PC-3 (cell line): ENCODE data around the gene GPR146.

Source experiments
- CTCF ChIP-seq: fragments of 300-600 bp; sonication (generic); conservative IDR thresholded peaks from 2 replicates; pipeline ENCODE4 v1.5.1; 2017; ENCODE audit warnings: antibody characterized with exemption, low read depth, mild to moderate bottlenecking, low read length
- EZH2 ChIP-seq: fragments of 300-600 bp; sonication (generic); IDR thresholded peaks from one replicate; pipeline ENCODE4 v1.6.1; 2017; ENCODE audit warnings: antibody characterized with exemption, mild to moderate bottlenecking, low read length; ENCODE audit not compliant: unreplicated experiment
- EZH2phosphoT487 ChIP-seq: fragments of 300-600 bp; sonication (generic); IDR thresholded peaks from 2 replicates; pipeline ENCODE4 v1.6.1; 2018; ENCODE audit warnings: mild to moderate bottlenecking, antibody characterized with exemption, low read length, borderline replicate concordance

- TF ChIP-seq EZH2 (no peak), CTCF (no peak), EZH2phosphoT487 (no peak)
Observed at GRCh38 chr7:996079-996872, 48.1 kb upstream of the GPR146 start.
